ENCODE results near the gene WNK1.

Gene WNK1

GRCh38 chr12:753611-754472 lies 1.5 kb downstream of the WNK1 start (continued):
- TF ChIP-seq, protein P1, sequence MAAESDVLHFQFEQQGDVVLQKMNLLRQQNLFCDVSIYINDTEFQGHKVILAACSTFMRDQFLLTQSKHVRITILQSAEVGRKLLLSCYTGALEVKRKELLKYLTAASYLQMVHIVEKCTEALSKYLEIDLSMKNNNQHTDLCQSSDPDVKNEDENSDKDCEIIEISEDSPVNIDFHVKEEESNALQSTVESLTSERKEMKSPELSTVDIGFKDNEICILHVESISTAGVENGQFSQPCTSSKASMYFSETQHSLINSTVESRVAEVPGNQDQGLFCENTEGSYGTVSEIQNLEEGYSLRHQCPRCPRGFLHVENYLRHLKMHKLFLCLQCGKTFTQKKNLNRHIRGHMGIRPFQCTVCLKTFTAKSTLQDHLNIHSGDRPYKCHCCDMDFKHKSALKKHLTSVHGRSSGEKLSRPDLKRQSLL (tag by site-specific recombination; IDR thresholded peaks at IDR 0.05) = peak; percentile 22; the same call in 1 of the 2 replicates
- TF ChIP-seq, protein P2, sequence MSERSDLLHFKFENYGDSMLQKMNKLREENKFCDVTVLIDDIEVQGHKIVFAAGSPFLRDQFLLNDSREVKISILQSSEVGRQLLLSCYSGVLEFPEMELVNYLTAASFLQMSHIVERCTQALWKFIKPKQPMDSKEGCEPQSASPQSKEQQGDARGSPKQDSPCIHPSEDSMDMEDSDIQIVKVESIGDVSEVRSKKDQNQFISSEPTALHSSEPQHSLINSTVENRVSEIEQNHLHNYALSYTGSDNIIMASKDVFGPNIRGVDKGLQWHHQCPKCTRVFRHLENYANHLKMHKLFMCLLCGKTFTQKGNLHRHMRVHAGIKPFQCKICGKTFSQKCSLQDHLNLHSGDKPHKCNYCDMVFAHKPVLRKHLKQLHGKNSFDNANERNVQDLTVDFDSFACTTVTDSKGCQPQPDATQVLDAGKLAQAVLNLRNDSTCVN (tag by site-specific recombination; optimal IDR thresholded peaks at IDR 0.05) = peak; percentile 63
- TF ChIP-seq OSR2 (tag by site-specific recombination; IDR thresholded peaks at IDR 0.05) (0 out of 2 replicates have a peak, but pooled peaks have one; percentile 9), ZNF571 (tag by site-specific recombination; IDR thresholded peaks at IDR 0.05) (no peak), ZNF747 (tag by site-specific recombination; IDR thresholded peaks at IDR 0.05) (no peak), ZSCAN23 (tag by site-specific recombination; IDR thresholded peaks at IDR 0.05) (no peak), ZNF626 (tag by site-specific recombination; IDR thresholded peaks at IDR 0.05) (no peak), ZNF10 (tag by site-specific recombination; IDR thresholded peaks at IDR 0.05) (no peak), ZNF837 (tag by site-specific recombination; IDR thresholded peaks at IDR 0.05) (0 out of 2 replicates have a peak, but pooled peaks have one; percentile 26), PRDM2 (tag by site-specific recombination; IDR thresholded peaks at IDR 0.05; ENCODE audit: borderline replicate concordance) (0 out of 2 replicates have a peak, but pooled peaks have one; percentile 45), ZNF18 (tag by site-specific recombination; IDR thresholded peaks at IDR 0.05) (peak; percentile 97), ZNF202 (tag by site-specific recombination; IDR thresholded peaks at IDR 0.05; ENCODE audit: borderline replicate concordance) (no peak), ZNF391 (tag by site-specific recombination; IDR thresholded peaks at IDR 0.05; ENCODE audit: borderline replicate concordance, low read depth) (peak; percentile 72), SP7 (tag by site-specific recombination; IDR thresholded peaks at IDR 0.05) (0 out of 2 replicates have a peak, but pooled peaks have one; percentile 12), ZSCAN5A (tag by site-specific recombination; IDR thresholded peaks at IDR 0.05) (no peak), IKZF3 (tag by site-specific recombination; IDR thresholded peaks at IDR 0.05) (0 out of 2 replicates have a peak, but pooled peaks have one; percentile 60), HIC1 (tag by site-specific recombination; IDR thresholded peaks at IDR 0.05) (no peak), ZNF768 (tag by site-specific recombination; IDR thresholded peaks at IDR 0.05) (no peak), ZNF843 (tag by site-specific recombination; IDR thresholded peaks at IDR 0.05) (no peak), ZNF19 (tag by site-specific recombination; IDR thresholded peaks at IDR 0.05; ENCODE audit: low read depth) (no peak)
- TF ChIP-seq, protein P3, sequence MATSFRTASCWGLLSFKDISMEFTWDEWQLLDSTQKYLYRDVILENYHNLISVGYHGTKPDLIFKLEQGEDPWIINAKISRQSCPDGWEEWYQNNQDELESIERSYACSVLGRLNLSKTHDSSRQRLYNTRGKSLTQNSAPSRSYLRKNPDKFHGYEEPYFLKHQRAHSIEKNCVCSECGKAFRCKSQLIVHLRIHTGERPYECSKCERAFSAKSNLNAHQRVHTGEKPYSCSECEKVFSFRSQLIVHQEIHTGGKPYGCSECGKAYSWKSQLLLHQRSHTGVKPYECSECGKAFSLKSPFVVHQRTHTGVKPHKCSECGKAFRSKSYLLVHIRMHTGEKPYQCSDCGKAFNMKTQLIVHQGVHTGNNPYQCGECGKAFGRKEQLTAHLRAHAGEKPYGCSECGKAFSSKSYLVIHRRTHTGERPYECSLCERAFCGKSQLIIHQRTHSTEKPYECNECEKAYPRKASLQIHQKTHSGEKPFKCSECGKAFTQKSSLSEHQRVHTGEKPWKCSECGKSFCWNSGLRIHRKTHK (tag by site-specific recombination; IDR thresholded peaks at IDR 0.05) = no peak

Data from HEK293 (cell line).